Liver (tissue), 9 donors: Measurements from ENCODE around the gene KMT2E. TPM values are rescaled to one million over a fixed set of nuclear protein-coding genes. Genes with fewer than 3 reads are reported as not detected.
A peak's percentile ranks its signal among the peaks of the same experiment; 100 is the strongest.

Source experiments
- DNase-seq: peaks from one replicate; pipeline ENCODE4 v3.0.0-alpha.2; 2017; ENCODE audit warnings: low spot score
- H3K27ac ChIP-seq, 2 donors: one replicate each; pipeline ENCODE4 v1.7.0; 2013; ENCODE audit warnings: inconsistent platforms in 2 of 2, low read length in 2 of 2, control low read depth in 1 of 2, low read depth in 1 of 2, mild to moderate bottlenecking in 1 of 2
- H3K27me3 ChIP-seq, 4 donors: one replicate each; pipeline versions ENCODE4 v1.6.1 to v1.7.0; 2013; ENCODE audit warnings: low read length in 3 of 4, inconsistent platforms in 1 of 4, mild to moderate bottlenecking in 1 of 4, moderate library complexity in 1 of 4; ENCODE audit not compliant: control insufficient read depth in 4 of 4, insufficient read depth in 4 of 4
- H3K36me3 ChIP-seq, 4 donors: one replicate each; pipeline versions ENCODE4 v1.6.1 to v1.7.0; 2013; ENCODE audit warnings: low read length in 3 of 4, mild to moderate bottlenecking in 3 of 4, low read depth in 1 of 4, moderate library complexity in 1 of 4; ENCODE audit not compliant: control insufficient read depth in 4 of 4, insufficient read depth in 3 of 4
- H3K4me1 ChIP-seq, 4 donors: one replicate each; pipeline versions ENCODE4 v1.6.1 to v1.7.0; 2013; ENCODE audit warnings: low read length in 3 of 4, mild to moderate bottlenecking in 3 of 4, moderate library complexity in 1 of 4; ENCODE audit not compliant: control insufficient read depth in 4 of 4, insufficient read depth in 4 of 4
- H3K4me3 ChIP-seq, 3 donors: one replicate each; pipeline versions ENCODE4 v1.6.1 to v1.7.0; 2013; ENCODE audit warnings: low read length in 3 of 3, control low read depth in 1 of 3, low read depth in 1 of 3, mild to moderate bottlenecking in 1 of 3
- H3K9ac ChIP-seq, 2 donors: one replicate each; pipeline ENCODE4 v1.7.0; 2013; ENCODE audit warnings: low read length in 2 of 2, mild to moderate bottlenecking in 2 of 2, moderate library complexity in 2 of 2, control low read depth in 1 of 2, low read depth in 1 of 2
- H3K9me3 ChIP-seq, 4 donors: one replicate each; pipeline versions ENCODE4 v1.6.1 to v1.7.0; 2013; ENCODE audit warnings: low read length in 3 of 4; ENCODE audit not compliant: control insufficient read depth in 4 of 4
- EGR1 ChIP-seq, 2 donors: IDR thresholded peaks; 2 replicates each; pipeline ENCODE4 v1.6.1; 2016 to 2018; ENCODE audit warnings: antibody characterized with exemption in 2 of 2, low read depth in 2 of 2
- FOXA1 ChIP-seq: IDR thresholded peaks from 2 replicates; pipeline ENCODE4 v1.6.1; 2016; ENCODE audit warnings: antibody characterized with exemption
- FOXA2 ChIP-seq: IDR thresholded peaks from 2 replicates; pipeline ENCODE4 v1.6.1; 2016; ENCODE audit warnings: antibody characterized with exemption
- GABPA ChIP-seq, 2 donors: IDR thresholded peaks in 1 of 2; conservative IDR thresholded peaks in 1 of 2; 2 replicates each; pipeline ENCODE4 v1.6.1; 2016; ENCODE audit warnings: antibody characterized with exemption in 2 of 2, mild to moderate bottlenecking in 1 of 2, moderate library complexity in 1 of 2
- HNF4A ChIP-seq, 2 donors: conservative IDR thresholded peaks; 2 replicates each; pipeline ENCODE4 v1.6.1; 2016; ENCODE audit warnings: antibody characterized with exemption in 2 of 2, mild to moderate bottlenecking in 2 of 2
- HNF4G ChIP-seq: IDR thresholded peaks from 2 replicates; pipeline ENCODE4 v1.6.1; 2016; ENCODE audit warnings: antibody characterized with exemption
- JUND ChIP-seq, 2 donors: IDR thresholded peaks; 2 replicates each; pipeline ENCODE4 v1.6.1; 2016; ENCODE audit warnings: antibody characterized with exemption in 2 of 2
- NR2F2 ChIP-seq: IDR thresholded peaks from 2 replicates; pipeline ENCODE4 v1.6.1; 2016; ENCODE audit warnings: antibody characterized with exemption
- RAD21 ChIP-seq, 2 donors: IDR thresholded peaks; 2 replicates each; pipeline ENCODE4 v1.6.1; 2016; ENCODE audit warnings: antibody characterized with exemption in 2 of 2, mild to moderate bottlenecking in 2 of 2
- RXRA ChIP-seq, 2 donors: IDR thresholded peaks; 2 replicates each; pipeline ENCODE4 v1.6.1; 2017 to 2018; ENCODE audit warnings: antibody characterized with exemption in 2 of 2, mild to moderate bottlenecking in 1 of 2
- SP1 ChIP-seq: IDR thresholded peaks from 2 replicates; pipeline ENCODE4 v1.6.1; 2018; ENCODE audit warnings: antibody characterized with exemption, mild to moderate bottlenecking
- TAF1 ChIP-seq: conservative IDR thresholded peaks from 2 replicates; pipeline ENCODE4 v1.6.1; 2016; ENCODE audit warnings: antibody characterized with exemption, mild to moderate bottlenecking
- YY1 ChIP-seq: IDR thresholded peaks from 2 replicates; pipeline ENCODE4 v1.6.1; 2016; ENCODE audit warnings: antibody characterized with exemption, mild to moderate bottlenecking
- WGBS: extraction: QIAGEN DNeasy Blood & Tissue Kit; methylation state at CpG from one replicate; pipeline ENCODE4 v1.1.7; 2013; 5-methylcytosine and 5-hydroxymethylcytosine counted together
- polyA plus RNA-seq, 2 donors: library from polyadenylated mRNA; stranded (reverse) in 1 of 2; unstranded in 1 of 2; fragments of 200-250 nt in 1 of 2; fragments of >200 nt in 1 of 2; fragmentation: Nextera tagmentation in 1 of 2; extraction: Ambion mirVana in 1 of 2; gene quantifications; one replicate each; pipeline versions ENCODE4 v1.2.1 to v1.2.3, GENCODE V29; 2013 to 2015
- total RNA-seq, 2 donors: library from RNA; depleted of rRNA; stranded (reverse); fragments of >200 nt; gene quantifications; one replicate each; pipeline ENCODE4 v1.2.3, GENCODE V29; 2014
- TF ChIP-seq, protein P1 (sequence below): IDR thresholded peaks from 2 replicates; pipeline ENCODE4 v1.6.1; 2016; ENCODE audit warnings: antibody characterized with exemption
- TF ChIP-seq, protein P2 (sequence below): IDR thresholded peaks from 2 replicates; pipeline ENCODE4 v1.6.1; 2016; ENCODE audit warnings: antibody characterized with exemption
- TF ChIP-seq, protein P3 (sequence below): fragments of 150-350 bp; IDR thresholded peaks from 2 replicates; pipeline ENCODE4 v1.5.1; 2017; ENCODE audit warnings: improper control_type of control experiment, low read depth, low read length; ENCODE audit not compliant: missing input control
- TF ChIP-seq, protein P4 (sequence below): IDR thresholded peaks from 2 replicates; pipeline ENCODE4 v1.6.1; 2016; ENCODE audit warnings: antibody characterized with exemption, mild to moderate bottlenecking
- TF ChIP-seq, protein P5 (sequence below): IDR thresholded peaks from 2 replicates; pipeline ENCODE4 v1.6.1; 2016; ENCODE audit warnings: antibody characterized with exemption
- donor health status: healthy.
- donor health status: healthy.
- donor health status: healthy.
- donor health status: healthy.
- donor health status: healthy.

The KMT2E gene
- total and polyA plus RNA-seq, 4 donors: 7.1 to 55.6 (median 42.4) TPM

DNA sequence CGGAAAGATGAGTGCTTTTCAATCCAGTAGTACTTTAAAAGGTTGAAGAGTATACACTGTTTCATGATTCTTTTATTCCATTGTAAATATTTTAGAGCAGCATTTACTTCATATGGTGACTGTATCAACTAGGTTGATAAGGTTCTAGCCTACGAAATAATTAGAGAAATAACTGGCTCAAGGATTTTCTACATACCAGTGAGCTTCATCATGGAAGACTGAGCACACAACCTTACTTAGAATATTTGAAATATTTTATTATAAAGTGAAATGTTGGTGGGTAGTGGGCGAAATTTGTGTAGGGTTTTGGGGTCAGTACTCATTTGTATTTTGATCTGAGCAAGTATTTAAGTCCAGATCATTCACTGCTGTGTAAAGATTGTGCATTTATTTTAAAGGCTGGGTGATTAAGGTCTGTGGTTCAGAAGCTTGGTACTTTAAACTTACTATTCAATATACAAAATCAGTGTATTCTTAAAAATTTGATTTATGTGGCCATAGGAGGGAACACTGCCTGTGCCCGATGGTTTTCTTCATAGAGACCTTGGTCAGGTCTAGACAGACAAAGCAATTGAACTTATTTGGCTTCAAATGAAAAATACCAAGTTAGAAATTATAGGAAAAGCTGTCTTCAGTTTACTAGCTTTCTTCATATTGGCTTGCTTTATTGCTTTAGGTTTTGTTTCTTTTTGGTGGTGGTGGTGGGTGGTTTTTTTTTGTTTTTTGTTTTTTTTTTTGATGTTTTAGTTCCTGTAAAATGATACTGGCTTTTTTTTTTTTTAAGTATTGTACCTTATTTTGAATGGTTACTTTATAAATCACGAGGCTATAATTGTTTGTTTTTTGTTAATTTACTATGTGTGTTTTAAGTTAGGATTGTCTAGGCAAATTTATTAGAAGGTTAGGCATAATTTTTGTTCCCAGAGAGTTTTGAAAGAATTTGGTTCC is 3.0 kb downstream of the KMT2E start:
- Histone ChIP-seq H3K9ac (peak overlapping the region in 1 of 2 donors; percentile 75), H3K4me3 (peak overlapping the region; percentile 20 to 83 (median 83)), H3K4me1 (peaks cover 9 to 44% (median 40%) of the 10 kb centered on the region in 4 donors), H3K27me3 (no peaks in the 10 kb centered on the region), H3K9me3 (no peaks in the 10 kb centered on the region), H3K36me3 (no peaks in the 10 kb centered on the region), H3K27ac (peak overlapping the region; percentile 34 to 100)
- WGBS: 35% methylated on average over 5 of the region's 5 CpGs
- TF ChIP-seq YY1: no peak
- TF ChIP-seq FOXA1: no peak
- TF ChIP-seq, protein P1, sequence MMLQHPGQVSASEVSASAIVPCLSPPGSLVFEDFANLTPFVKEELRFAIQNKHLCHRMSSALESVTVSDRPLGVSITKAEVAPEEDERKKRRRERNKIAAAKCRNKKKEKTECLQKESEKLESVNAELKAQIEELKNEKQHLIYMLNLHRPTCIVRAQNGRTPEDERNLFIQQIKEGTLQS: no peak
- DNase-seq: no peak

DNA sequence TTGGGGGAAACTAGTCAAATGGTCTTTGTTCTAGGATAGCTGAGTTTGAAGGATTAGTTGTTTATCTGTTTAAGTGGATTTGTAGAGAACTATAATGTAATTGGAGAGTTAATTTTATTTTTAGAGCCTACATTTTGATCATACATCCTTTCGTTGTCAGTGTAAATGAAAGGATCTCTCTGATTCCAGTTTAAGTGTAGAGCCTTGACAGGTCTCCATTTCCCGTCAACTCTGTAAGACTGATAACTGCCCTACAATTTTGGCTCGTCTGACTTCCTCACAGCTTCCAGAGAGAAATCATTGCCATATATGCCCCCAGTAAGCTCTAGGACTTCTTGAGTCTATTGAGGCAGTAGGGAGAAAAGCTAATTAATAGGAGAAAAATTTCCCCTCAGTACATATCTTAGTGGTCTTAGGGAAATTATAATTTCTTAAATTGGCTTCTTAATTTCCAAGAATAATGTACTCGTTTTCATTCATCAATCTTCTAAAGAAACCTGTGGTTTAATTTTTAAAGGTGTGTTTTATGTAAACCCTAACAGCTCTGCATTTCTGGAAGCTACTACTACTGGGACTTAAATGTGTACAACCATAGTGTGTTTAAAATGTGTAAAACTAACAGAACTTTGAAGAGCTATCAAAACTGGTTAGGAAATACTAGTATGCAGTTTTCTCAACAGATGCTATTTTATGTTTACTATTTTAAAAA is 3.8 kb downstream of the KMT2E start:
- Histone ChIP-seq H3K27ac (peak overlapping the region in 1 of 2 donors; percentile 53), H3K4me3 (no peak overlapping the region), H3K4me1 (peaks cover 9 to 45% (median 41%) of the 10 kb centered on the region in 4 donors), H3K27me3 (no peaks in the 10 kb centered on the region), H3K9ac (peak overlapping the region in 1 of 2 donors; percentile 66), H3K36me3 (no peaks in the 10 kb centered on the region), H3K9me3 (no peaks in the 10 kb centered on the region)
- no peak for DNase-seq
- 11% methylated on average over 4 of the region's 4 CpGs for WGBS
- TF ChIP-seq NR2F2 (no peak), RAD21 (IDR thresholded peaks at IDR 0.05) (no peak), YY1 (no peak), FOXA2 (no peak), HNF4A (conservative IDR thresholded peaks at IDR 0.05) (no peak), FOXA1 (no peak), JUND (IDR thresholded peaks at IDR 0.05) (no peak), RXRA (IDR thresholded peaks at IDR 0.05) (no peak), GABPA (IDR thresholded peaks at IDR 0.05 in 1 of 2, conservative IDR thresholded peaks at IDR 0.05 in 1 of 2) (no peak), SP1 (no peak), EGR1 (IDR thresholded peaks at IDR 0.05; ENCODE audit: low read depth in 2 of 2) (no peak), HNF4G (no peak), TAF1 (no peak)
- TF ChIP-seq, protein P2, sequence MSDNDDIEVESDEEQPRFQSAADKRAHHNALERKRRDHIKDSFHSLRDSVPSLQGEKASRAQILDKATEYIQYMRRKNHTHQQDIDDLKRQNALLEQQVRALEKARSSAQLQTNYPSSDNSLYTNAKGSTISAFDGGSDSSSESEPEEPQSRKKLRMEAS: no peak
- TF ChIP-seq, protein P3, sequence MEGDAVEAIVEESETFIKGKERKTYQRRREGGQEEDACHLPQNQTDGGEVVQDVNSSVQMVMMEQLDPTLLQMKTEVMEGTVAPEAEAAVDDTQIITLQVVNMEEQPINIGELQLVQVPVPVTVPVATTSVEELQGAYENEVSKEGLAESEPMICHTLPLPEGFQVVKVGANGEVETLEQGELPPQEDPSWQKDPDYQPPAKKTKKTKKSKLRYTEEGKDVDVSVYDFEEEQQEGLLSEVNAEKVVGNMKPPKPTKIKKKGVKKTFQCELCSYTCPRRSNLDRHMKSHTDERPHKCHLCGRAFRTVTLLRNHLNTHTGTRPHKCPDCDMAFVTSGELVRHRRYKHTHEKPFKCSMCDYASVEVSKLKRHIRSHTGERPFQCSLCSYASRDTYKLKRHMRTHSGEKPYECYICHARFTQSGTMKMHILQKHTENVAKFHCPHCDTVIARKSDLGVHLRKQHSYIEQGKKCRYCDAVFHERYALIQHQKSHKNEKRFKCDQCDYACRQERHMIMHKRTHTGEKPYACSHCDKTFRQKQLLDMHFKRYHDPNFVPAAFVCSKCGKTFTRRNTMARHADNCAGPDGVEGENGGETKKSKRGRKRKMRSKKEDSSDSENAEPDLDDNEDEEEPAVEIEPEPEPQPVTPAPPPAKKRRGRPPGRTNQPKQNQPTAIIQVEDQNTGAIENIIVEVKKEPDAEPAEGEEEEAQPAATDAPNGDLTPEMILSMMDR: no peak
- TF ChIP-seq, protein P1: no peak
- TF ChIP-seq, protein P4, sequence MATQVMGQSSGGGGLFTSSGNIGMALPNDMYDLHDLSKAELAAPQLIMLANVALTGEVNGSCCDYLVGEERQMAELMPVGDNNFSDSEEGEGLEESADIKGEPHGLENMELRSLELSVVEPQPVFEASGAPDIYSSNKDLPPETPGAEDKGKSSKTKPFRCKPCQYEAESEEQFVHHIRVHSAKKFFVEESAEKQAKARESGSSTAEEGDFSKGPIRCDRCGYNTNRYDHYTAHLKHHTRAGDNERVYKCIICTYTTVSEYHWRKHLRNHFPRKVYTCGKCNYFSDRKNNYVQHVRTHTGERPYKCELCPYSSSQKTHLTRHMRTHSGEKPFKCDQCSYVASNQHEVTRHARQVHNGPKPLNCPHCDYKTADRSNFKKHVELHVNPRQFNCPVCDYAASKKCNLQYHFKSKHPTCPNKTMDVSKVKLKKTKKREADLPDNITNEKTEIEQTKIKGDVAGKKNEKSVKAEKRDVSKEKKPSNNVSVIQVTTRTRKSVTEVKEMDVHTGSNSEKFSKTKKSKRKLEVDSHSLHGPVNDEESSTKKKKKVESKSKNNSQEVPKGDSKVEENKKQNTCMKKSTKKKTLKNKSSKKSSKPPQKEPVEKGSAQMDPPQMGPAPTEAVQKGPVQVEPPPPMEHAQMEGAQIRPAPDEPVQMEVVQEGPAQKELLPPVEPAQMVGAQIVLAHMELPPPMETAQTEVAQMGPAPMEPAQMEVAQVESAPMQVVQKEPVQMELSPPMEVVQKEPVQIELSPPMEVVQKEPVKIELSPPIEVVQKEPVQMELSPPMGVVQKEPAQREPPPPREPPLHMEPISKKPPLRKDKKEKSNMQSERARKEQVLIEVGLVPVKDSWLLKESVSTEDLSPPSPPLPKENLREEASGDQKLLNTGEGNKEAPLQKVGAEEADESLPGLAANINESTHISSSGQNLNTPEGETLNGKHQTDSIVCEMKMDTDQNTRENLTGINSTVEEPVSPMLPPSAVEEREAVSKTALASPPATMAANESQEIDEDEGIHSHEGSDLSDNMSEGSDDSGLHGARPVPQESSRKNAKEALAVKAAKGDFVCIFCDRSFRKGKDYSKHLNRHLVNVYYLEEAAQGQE: no peak
- TF ChIP-seq, protein P5, sequence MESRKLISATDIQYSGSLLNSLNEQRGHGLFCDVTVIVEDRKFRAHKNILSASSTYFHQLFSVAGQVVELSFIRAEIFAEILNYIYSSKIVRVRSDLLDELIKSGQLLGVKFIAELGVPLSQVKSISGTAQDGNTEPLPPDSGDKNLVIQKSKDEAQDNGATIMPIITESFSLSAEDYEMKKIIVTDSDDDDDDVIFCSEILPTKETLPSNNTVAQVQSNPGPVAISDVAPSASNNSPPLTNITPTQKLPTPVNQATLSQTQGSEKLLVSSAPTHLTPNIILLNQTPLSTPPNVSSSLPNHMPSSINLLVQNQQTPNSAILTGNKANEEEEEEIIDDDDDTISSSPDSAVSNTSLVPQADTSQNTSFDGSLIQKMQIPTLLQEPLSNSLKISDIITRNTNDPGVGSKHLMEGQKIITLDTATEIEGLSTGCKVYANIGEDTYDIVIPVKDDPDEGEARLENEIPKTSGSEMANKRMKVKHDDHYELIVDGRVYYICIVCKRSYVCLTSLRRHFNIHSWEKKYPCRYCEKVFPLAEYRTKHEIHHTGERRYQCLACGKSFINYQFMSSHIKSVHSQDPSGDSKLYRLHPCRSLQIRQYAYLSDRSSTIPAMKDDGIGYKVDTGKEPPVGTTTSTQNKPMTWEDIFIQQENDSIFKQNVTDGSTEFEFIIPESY: no peak
